Endodermal cell (in vitro differentiated cells): ENCODE data around the gene THSD7B. TPM values are rescaled to one million over a fixed set of nuclear protein-coding genes. Genes with fewer than 3 reads are reported as not detected.

Source experiments
- DNase-seq: peaks from one replicate; pipeline ENCODE4 v3.0.0-alpha.2; 2017
- H3K27ac ChIP-seq: 2 replicates; pipeline ENCODE4 v1.5.1; 2013; ENCODE audit warnings: mild to moderate bottlenecking, low read depth, low read length, moderate library complexity
- H3K27me3 ChIP-seq: 2 replicates; pipeline ENCODE4 v1.6.1; 2013; ENCODE audit warnings: mild to moderate bottlenecking, low read length, moderate library complexity; ENCODE audit not compliant: insufficient read depth, control insufficient read depth, poor library complexity, severe bottlenecking
- H3K36me3 ChIP-seq: 2 replicates; pipeline ENCODE4 v1.7.0; 2013; ENCODE audit warnings: mild to moderate bottlenecking, low read length, moderate library complexity; ENCODE audit not compliant: control insufficient read depth, insufficient read depth
- H3K4me1 ChIP-seq: one replicate; pipeline ENCODE4 v1.7.0; 2013; ENCODE audit warnings: low read length; ENCODE audit not compliant: control insufficient read depth, insufficient read depth
- H3K4me3 ChIP-seq: 2 replicates; pipeline ENCODE4 v1.5.1; 2013; ENCODE audit warnings: mild to moderate bottlenecking, low read length, moderate library complexity
- H3K9ac ChIP-seq: 2 replicates; pipeline ENCODE4 v1.6.1; 2013; ENCODE audit warnings: mild to moderate bottlenecking, low read length, moderate library complexity; ENCODE audit not compliant: poor library complexity, severe bottlenecking; ENCODE audit errors: extremely low read depth
- H3K9me3 ChIP-seq: 2 replicates; pipeline ENCODE4 v1.6.1; 2013; ENCODE audit warnings: mild to moderate bottlenecking, low read length, moderate library complexity; ENCODE audit not compliant: control insufficient read depth
- H3K27ac Mint-ChIP-seq: 2 replicates; pipeline ENCODE4 v1.8.0; 2020; ENCODE audit warnings: mixed read lengths
- H3K27me3 Mint-ChIP-seq: 2 replicates; pipeline ENCODE4 v1.8.0; 2021; ENCODE audit warnings: mild to moderate bottlenecking, mixed read lengths; ENCODE audit not compliant: insufficient read depth
- H3K36me3 Mint-ChIP-seq: 2 replicates; pipeline ENCODE4 v1.8.0; 2020; ENCODE audit warnings: low read depth, mixed read lengths
- H3K4me1 Mint-ChIP-seq: 2 replicates; pipeline ENCODE4 v1.8.0; 2020; ENCODE audit warnings: mixed read lengths
- H3K4me3 Mint-ChIP-seq: 2 replicates; pipeline ENCODE4 v1.8.0; 2020; ENCODE audit warnings: mild to moderate bottlenecking, moderate library complexity, mixed read lengths
- H3K9me3 Mint-ChIP-seq: 2 replicates; pipeline ENCODE4 v1.8.0; 2020; ENCODE audit warnings: mild to moderate bottlenecking, mixed read lengths
- WGBS, 2 experiments: methylation state at CpG; one replicate each; pipeline versions ENCODE4 v1.1.5 to v1.1.7; 2013; ENCODE audit warnings: missing lambda C conversion rate in 2 of 2, mixed read lengths in 1 of 2; ENCODE audit not compliant: insufficient coverage in 1 of 2, insufficient read length in 1 of 2; 5-methylcytosine and 5-hydroxymethylcytosine counted together
- total RNA-seq, 2 donors: library from RNA; stranded (reverse); fragmentation: NEBNext Ultra II Directional in 1 of 2; extraction: Animal tissue kit (Norgen Biotek cat#: 25700) in 1 of 2; gene quantifications; 2 replicates in 1 of 2; 3 replicates in 1 of 2; pipeline ENCODE4 v1.2.1, GENCODE V29; 2021
- TF ChIP-seq, protein P1 (sequence below): fragments of 200-600 bp; sonication (generic); conservative IDR thresholded peaks from 2 replicates; pipeline ENCODE4 v1.5.0; 2021; ENCODE audit warnings: antibody characterized with exemption, mild to moderate bottlenecking

The THSD7B gene
- total RNA-seq, 2 donors from 2014 or later, result 1.8 to 2.6 TPM

- Mint-ChIP-seq H3K4me3 (no peak overlapping the region), H3K36me3 (no peaks in the 10 kb centered on the region), H3K9me3 (no peaks in the 10 kb centered on the region), H3K4me1 (no peaks in the 10 kb centered on the region), H3K27ac (no peak overlapping the region), H3K27me3 (no peaks in the 10 kb centered on the region)
- TF ChIP-seq, protein P1, sequence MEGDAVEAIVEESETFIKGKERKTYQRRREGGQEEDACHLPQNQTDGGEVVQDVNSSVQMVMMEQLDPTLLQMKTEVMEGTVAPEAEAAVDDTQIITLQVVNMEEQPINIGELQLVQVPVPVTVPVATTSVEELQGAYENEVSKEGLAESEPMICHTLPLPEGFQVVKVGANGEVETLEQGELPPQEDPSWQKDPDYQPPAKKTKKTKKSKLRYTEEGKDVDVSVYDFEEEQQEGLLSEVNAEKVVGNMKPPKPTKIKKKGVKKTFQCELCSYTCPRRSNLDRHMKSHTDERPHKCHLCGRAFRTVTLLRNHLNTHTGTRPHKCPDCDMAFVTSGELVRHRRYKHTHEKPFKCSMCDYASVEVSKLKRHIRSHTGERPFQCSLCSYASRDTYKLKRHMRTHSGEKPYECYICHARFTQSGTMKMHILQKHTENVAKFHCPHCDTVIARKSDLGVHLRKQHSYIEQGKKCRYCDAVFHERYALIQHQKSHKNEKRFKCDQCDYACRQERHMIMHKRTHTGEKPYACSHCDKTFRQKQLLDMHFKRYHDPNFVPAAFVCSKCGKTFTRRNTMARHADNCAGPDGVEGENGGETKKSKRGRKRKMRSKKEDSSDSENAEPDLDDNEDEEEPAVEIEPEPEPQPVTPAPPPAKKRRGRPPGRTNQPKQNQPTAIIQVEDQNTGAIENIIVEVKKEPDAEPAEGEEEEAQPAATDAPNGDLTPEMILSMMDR, result no peak
- Histone ChIP-seq H3K4me3 (no peak overlapping the region), H3K36me3 (no peaks in the 10 kb centered on the region), H3K4me1 (no peaks in the 10 kb centered on the region), H3K27me3 (no peaks in the 10 kb centered on the region), H3K9ac (no peak overlapping the region), H3K9me3 (no peaks in the 10 kb centered on the region), H3K27ac (no peak overlapping the region)
- DNase-seq, result no peak
Observed at GRCh38 chr2:137179542-137179941, 414.2 kb downstream of the THSD7B start.

DNA sequence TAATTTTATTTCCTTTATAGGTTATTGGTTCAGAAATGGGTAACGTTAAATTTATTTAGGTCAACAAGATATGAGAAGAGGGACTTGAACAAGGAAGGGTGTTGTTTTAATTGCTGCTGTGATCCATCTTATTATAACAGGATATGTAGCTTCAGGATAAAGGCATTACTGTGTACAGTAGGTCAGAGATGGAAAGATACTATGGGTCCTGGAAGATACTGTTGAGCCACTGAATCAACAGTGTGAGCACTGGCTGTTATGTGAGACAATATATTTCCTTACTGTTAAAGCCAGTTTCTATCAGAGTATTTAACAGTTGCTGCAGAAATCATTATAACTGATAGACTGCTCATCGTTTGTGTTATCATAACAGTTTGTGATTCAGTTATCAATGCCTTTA, 414.7 kb downstream of the THSD7B start:
- Mint-ChIP-seq H3K4me3 (no peak overlapping the region), H3K9me3 (no peaks in the 10 kb centered on the region), H3K4me1 (no peaks in the 10 kb centered on the region), H3K27ac (no peak overlapping the region), H3K36me3 (no peaks in the 10 kb centered on the region), H3K27me3 (no peaks in the 10 kb centered on the region)
- Histone ChIP-seq H3K9me3 (no peaks in the 10 kb centered on the region), H3K4me3 (no peak overlapping the region), H3K36me3 (no peaks in the 10 kb centered on the region), H3K9ac (no peak overlapping the region), H3K27ac (no peak overlapping the region), H3K27me3 (no peaks in the 10 kb centered on the region), H3K4me1 (no peaks in the 10 kb centered on the region)
- TF ChIP-seq, protein P1, result no peak
- no peak for DNase-seq
- WGBS, 2 experiments, result 92 to 100% methylated on average over 1 to 2 of the region's 2 CpGs

DNA sequence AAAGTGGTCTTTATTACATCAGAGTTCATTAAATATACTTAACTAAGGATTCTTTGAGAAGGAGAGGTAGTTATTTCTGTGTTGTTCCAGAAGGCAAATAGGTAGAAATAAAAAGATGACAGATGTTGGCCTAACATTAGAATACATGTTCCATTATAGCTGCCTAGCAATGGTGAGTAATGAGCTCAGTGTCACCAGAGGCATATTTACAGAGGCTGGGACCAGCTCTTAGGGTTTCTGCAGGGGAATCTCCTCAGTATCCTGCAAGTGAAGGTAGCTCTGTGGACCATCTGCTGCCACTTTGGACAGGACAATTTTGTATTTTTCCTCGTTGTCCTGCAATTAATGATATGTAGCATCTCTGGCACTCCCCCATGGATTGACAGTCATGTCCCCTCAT, 416.0 kb downstream of the THSD7B start:
- Histone ChIP-seq H3K27ac (no peak overlapping the region), H3K9me3 (peaks cover 6% of the 10 kb centered on the region), H3K4me1 (no peaks in the 10 kb centered on the region), H3K4me3 (no peak overlapping the region), H3K9ac (no peak overlapping the region), H3K36me3 (no peaks in the 10 kb centered on the region), H3K27me3 (no peaks in the 10 kb centered on the region)
- Mint-ChIP-seq H3K27ac (no peak overlapping the region), H3K9me3 (peaks cover 6% of the 10 kb centered on the region), H3K4me1 (no peaks in the 10 kb centered on the region), H3K27me3 (no peaks in the 10 kb centered on the region), H3K36me3 (no peaks in the 10 kb centered on the region), H3K4me3 (no peak overlapping the region)
- 80 to 95% methylated on average over 1 of the region's 1 CpG for whole genome bisulfite sequencing, 2 experiments
- TF ChIP-seq, protein P1, result no peak
- DNase-seq, result no peak
